HepG2 (cell line): ENCODE results near the gene RASSF8. TPM values are rescaled to one million over a fixed set of nuclear protein-coding genes. Genes with fewer than 3 reads are reported as not detected.

Experiments used
- ATAC-seq: fragments of 200-7000 bp; cut with Tn5 transposase; 3 replicates; pipeline ENCODE4 v1.9.1; 2020; ENCODE audit warnings: mild to moderate bottlenecking, moderate library complexity
- BruUV-seq: library from RNA; stranded (reverse); fragments of 400-500 nt; replicated peaks from 2 replicates; lab custom pipeline; 2021; lab: Mats Ljungman, UMichigan
- CTCF ChIA-PET: fragments of 300-600 bp; formaldehyde crosslinking; extraction: SDS; loops from one replicate; lab custom pipeline; 2021; ENCODE audit warnings: low total read pairs, inconsistent platforms, low intra/inter-chr PET ratio; lab: Yijun Ruan, JAX
- POLR2A ChIA-PET: fragments of 350-600 bp; sonication (Branson Sonifier 250); formaldehyde crosslinking; loops from one replicate; lab custom pipeline; 2020; ENCODE audit warnings: antibody characterized with exemption, inconsistent platforms; lab: Yijun Ruan, JAX
- DNase-seq: peaks from one replicate; pipeline ENCODE4 v3.0.0-alpha.2; 2015; ENCODE audit warnings: low spot score
- FAIRE-seq: peaks from 3 replicates; lab custom pipeline; 2011; peaks lifted over from hg19 to GRCh38; lab: Jason Lieb, UNC
- H2AFZ ChIP-seq: one replicate; pipeline ENCODE4 v1.6.1; 2011; ENCODE audit warnings: low read length, inconsistent platforms
- H3K27ac ChIP-seq: fragments of 300-600 bp; 3 replicates; pipeline ENCODE4 v1.8.0; 2011; ENCODE audit warnings: mixed run types, mild to moderate bottlenecking, mixed read lengths, low read length, inconsistent platforms; ENCODE audit not compliant: insufficient read depth; ENCODE audit errors: extremely low read length
- H3K27me3 ChIP-seq, 2 experiments: fragments of 200-600 bp in 1 of 2; 2 replicates in 1 of 2; 3 replicates in 1 of 2; pipeline versions ENCODE4 v1.6.0 to v1.8.0; 2011; ENCODE audit warnings: low read length in 2 of 2, mild to moderate bottlenecking in 2 of 2, moderate library complexity in 2 of 2, inconsistent platforms in 1 of 2; ENCODE audit not compliant: insufficient read depth in 2 of 2, control insufficient read depth in 1 of 2
- H3K36me3 ChIP-seq, 2 experiments: fragments of 200-600 bp in 1 of 2; replicated peaks in 1 of 2; 2 replicates in 1 of 2; 3 replicates in 1 of 2; pipeline versions ENCODE4 v1.5.1 to v1.8.0; 2011; ENCODE audit warnings: low read length in 2 of 2, inconsistent platforms in 1 of 2; ENCODE audit not compliant: insufficient read depth in 2 of 2, control insufficient read depth in 1 of 2
- H3K4me1 ChIP-seq: 2 replicates; pipeline ENCODE4 v1.5.1; 2012; ENCODE audit warnings: low read length, inconsistent platforms; ENCODE audit not compliant: insufficient read depth
- H3K4me2 ChIP-seq: 2 replicates; pipeline ENCODE4 v1.6.0; 2011; ENCODE audit warnings: low read depth, low read length, inconsistent platforms
- H3K4me3 ChIP-seq, 3 experiments: fragments of 200-600 bp in 1 of 3; sonication (generic), shearing (Covaris generic) in 1 of 3; replicated peaks in 1 of 3; 2 replicates each; pipeline ENCODE4 v1.5.1; 2011 to 2016; ENCODE audit warnings: low read length in 3 of 3, inconsistent platforms in 2 of 3, low read depth in 2 of 3, mild to moderate bottlenecking in 2 of 3, control low read depth in 1 of 3, mixed read lengths in 1 of 3; ENCODE audit not compliant: insufficient read depth in 1 of 3
- H3K79me2 ChIP-seq: one replicate; pipeline ENCODE4 v1.6.1; 2011; ENCODE audit warnings: low read length, inconsistent platforms; ENCODE audit not compliant: insufficient read depth
- H3K9ac ChIP-seq: 2 replicates; pipeline ENCODE4 v1.6.0; 2011; ENCODE audit warnings: mild to moderate bottlenecking, low read depth, low read length, inconsistent platforms; ENCODE audit not compliant: insufficient read depth
- H3K9me3 ChIP-seq: 2 replicates; pipeline ENCODE4 v1.5.1; 2012; ENCODE audit warnings: mild to moderate bottlenecking, low read length
- H4K20me1 ChIP-seq: 2 replicates; pipeline ENCODE4 v1.6.0; 2011; ENCODE audit warnings: inconsistent platforms, mild to moderate bottlenecking, low read length, moderate library complexity; ENCODE audit not compliant: insufficient read depth
- ARID4A ChIP-seq: sonication (generic); formaldehyde crosslinking; IDR thresholded peaks from 2 replicates; pipeline ENCODE4 v1.5.0; 2020; ENCODE audit warnings: mild to moderate bottlenecking, missing genetic modification reagents, borderline replicate concordance
- EHMT2 ChIP-seq: fragments of 200-600 bp; sonication (generic); IDR thresholded peaks from 2 replicates; pipeline ENCODE4 v1.7.0; 2017; ENCODE audit warnings: antibody characterized with exemption, low read depth, low read length, borderline replicate concordance
- EP300 ChIP-seq, 3 experiments: sonication (generic) in 1 of 3; formaldehyde crosslinking in 1 of 3; IDR thresholded peaks; 2 replicates each; pipeline versions ENCODE4 v1.5.1 to v1.6.1; 2011 to 2020; ENCODE audit warnings: low read depth in 2 of 3, low read length in 2 of 3, borderline replicate concordance in 1 of 3, improper control_type of control experiment in 1 of 3, mild to moderate bottlenecking in 1 of 3, missing genetic modification reagents in 1 of 3, moderate library complexity in 1 of 3
- GRHL1 ChIP-seq: sonication (generic); formaldehyde crosslinking; conservative IDR thresholded peaks from 2 replicates; pipeline ENCODE4 v1.8.0; 2022; ENCODE audit warnings: missing genetic modification reagents
- HOXD1 ChIP-seq: sonication (generic); formaldehyde crosslinking; IDR thresholded peaks from 2 replicates; pipeline ENCODE4 v1.5.0; 2020; ENCODE audit warnings: missing genetic modification reagents
- KDM1A ChIP-seq: IDR thresholded peaks from 2 replicates; pipeline ENCODE4 v1.6.1; 2016; ENCODE audit warnings: missing compliant biosample characterization
- MED13 ChIP-seq: sonication (generic); formaldehyde crosslinking; IDR thresholded peaks from 2 replicates; pipeline ENCODE4 v1.5.0; 2020; ENCODE audit warnings: missing genetic modification reagents
- MIER2 ChIP-seq: IDR thresholded peaks from 2 replicates; pipeline ENCODE4 v1.6.1; 2016; ENCODE audit warnings: missing biosample characterization, missing genetic modification reagents
- NRL ChIP-seq: sonication (generic); formaldehyde crosslinking; IDR thresholded peaks from 2 replicates; pipeline ENCODE4 v1.5.0; 2020; ENCODE audit warnings: missing genetic modification reagents, mild to moderate bottlenecking, moderate library complexity, borderline replicate concordance
- PLSCR1 ChIP-seq: sonication (generic); formaldehyde crosslinking; IDR thresholded peaks from 2 replicates; pipeline ENCODE4 v1.5.0; 2020; ENCODE audit warnings: missing genetic modification reagents, mild to moderate bottlenecking, borderline replicate concordance
- REPIN1 ChIP-seq: sonication (generic); formaldehyde crosslinking; IDR thresholded peaks from 2 replicates; pipeline ENCODE4 v1.8.0; 2022; ENCODE audit warnings: missing genetic modification reagents, low read depth, mild to moderate bottlenecking, borderline replicate concordance
- SAP130 ChIP-seq: IDR thresholded peaks from 2 replicates; pipeline ENCODE4 v1.6.1; 2016; ENCODE audit warnings: low read depth
- SMARCE1 ChIP-seq: fragments of 450-650 bp; IDR thresholded peaks from 2 replicates; pipeline ENCODE4 v1.6.1; 2017; ENCODE audit warnings: borderline replicate concordance
- SRSF4 ChIP-seq: fragments of 200-400 bp; formaldehyde crosslinking; IDR thresholded peaks from one replicate; pipeline ENCODE4 v1.6.1; 2018; ENCODE audit warnings: mild to moderate bottlenecking, low read depth, low read length, moderate library complexity; ENCODE audit not compliant: poor library complexity, severe bottlenecking
- SRY ChIP-seq: sonication (generic); formaldehyde crosslinking; IDR thresholded peaks from 2 replicates; pipeline ENCODE4 v1.8.0; 2022; ENCODE audit warnings: mild to moderate bottlenecking, missing genetic modification reagents
- ZNF136 ChIP-seq: sonication (generic); formaldehyde crosslinking; IDR thresholded peaks from 2 replicates; pipeline ENCODE4 v1.8.1; 2022; ENCODE audit warnings: low read depth, mild to moderate bottlenecking, moderate library complexity, missing genetic modification reagents
- ZNF333 ChIP-seq: sonication (generic); formaldehyde crosslinking; IDR thresholded peaks from 2 replicates; pipeline ENCODE4 v1.4.0; 2020; ENCODE audit warnings: mild to moderate bottlenecking, missing genetic modification reagents, borderline replicate concordance
- ZNF350 ChIP-seq: sonication (generic); formaldehyde crosslinking; IDR thresholded peaks from 2 replicates; pipeline ENCODE4 v1.4.0; 2020; ENCODE audit warnings: mild to moderate bottlenecking, low read depth, missing genetic modification reagents, borderline replicate concordance
- ZNF543 ChIP-seq: sonication (generic); formaldehyde crosslinking; IDR thresholded peaks from 2 replicates; pipeline ENCODE4 v1.4.0; 2020; ENCODE audit warnings: mild to moderate bottlenecking, missing genetic modification reagents
- ZSCAN30 ChIP-seq: sonication (generic); formaldehyde crosslinking; IDR thresholded peaks from 2 replicates; pipeline ENCODE4 v1.5.0; 2020; ENCODE audit warnings: mild to moderate bottlenecking, missing genetic modification reagents
- WGBS: methylation state at CpG from one replicate; pipeline ENCODE4 v1.1.6; 2017; ENCODE audit warnings: low lambda C conversion rate; 5-methylcytosine and 5-hydroxymethylcytosine counted together
- in situ Hi-C: cut with HindIII; loops from 2 replicates; pipeline ENCODE4 v1.10.0; 2017; ENCODE audit warnings: low pct_unique_long_range_greater_than_20kb; ENCODE audit not compliant: extremely low pct_ligation_motif_present
- intact Hi-C: fragments of 100-400 bp; cut with micrococcal nuclease; formaldehyde crosslinking; loops from one replicate; pipeline ENCODE4 v1.10.0; 2022; ENCODE audit not compliant: unreplicated experiment
- polyA plus RNA-seq, 8 experiments: library from polyadenylated mRNA; depleted of rRNA in 3 of 8; stranded (reverse) in 7 of 8; unstranded in 1 of 8; fragments of >200 nt; fragmentation: Illumina TruSeq in 4 of 8; extraction: Trizol in 4 of 8; gene quantifications; 2 replicates each; pipeline versions ENCODE4 v1.2.1 to v1.2.3, GENCODE V29; 2011 to 2016; ENCODE audit warnings: low read depth in 4 of 8, missing spikeins in 1 of 8, mixed read lengths in 1 of 8; ENCODE audit not compliant: insufficient read depth in 1 of 8
- total RNA-seq, 5 experiments: library from RNA; depleted of rRNA; stranded (reverse); fragments of >200 nt; fragmentation: Illumina TruSeq; extraction: Trizol; gene quantifications; 2 replicates each; pipeline ENCODE4 v1.2.3, GENCODE V29; 2016; ENCODE audit warnings: low read depth in 1 of 5

The RASSF8 gene
- total and polyA plus RNA-seq, 2 of the 13 experiments (the other 11 are each of a cell fraction or from before 2014, with no cell fraction given) = 0.82 to 9.2 TPM

GRCh38 chr12:25914551-25914950 lies 43.9 kb upstream of the RASSF8 start:
- no peaks in the 10 kb centered on the region for H3K9me3 ChIP-seq
- H3K27ac ChIP-seq = no peak overlapping the region
- no peak overlapping the region for H2AFZ ChIP-seq
- DNase-seq (no peak), FAIRE-seq (no peak), ATAC-seq (no peak)
- H3K4me2 ChIP-seq = no peak overlapping the region
- intact Hi-C loops = no loop called here
- TF ChIP-seq ZNF350 (no peak), MIER2 (CRISPR knock-in tag) (no peak), HOXD1 (no peak), GRHL1 (CRISPR knock-in tag) (no peak), EHMT2 (no peak), ZSCAN30 (CRISPR knock-in tag) (no peak), SRY (CRISPR knock-in tag) (no peak), SRSF4 (no peak), ZNF136 (CRISPR knock-in tag) (no peak), KDM1A (CRISPR knock-in tag) (no peak), EP300 (IDR thresholded peaks at IDR 0.05; ENCODE audit: low read depth in 2 of 2, low read length in 2 of 2) (no peak), EP300 (CRISPR knock-in tag; IDR thresholded peaks at IDR 0.05; ENCODE audit: borderline replicate concordance) (no peak), SMARCE1 (no peak), ARID4A (CRISPR knock-in tag) (no peak), REPIN1 (CRISPR knock-in tag) (no peak), PLSCR1 (no peak), ZNF543 (CRISPR knock-in tag) (no peak), MED13 (CRISPR knock-in tag) (no peak), NRL (CRISPR knock-in tag) (no peak), ZNF333 (CRISPR knock-in tag) (no peak), SAP130 (CRISPR knock-in tag) (no peak)
- H3K4me1 ChIP-seq = no peaks in the 10 kb centered on the region
- H3K79me2 ChIP-seq = no peaks in the 10 kb centered on the region
- H3K27me3 ChIP-seq = no peaks in the 10 kb centered on the region
- no peaks in the 10 kb centered on the region for H4K20me1 ChIP-seq
- H3K9ac ChIP-seq = no peak overlapping the region
- no peaks in the 10 kb centered on the region for H3K36me3 ChIP-seq
- WGBS = 0% methylated on average over 2 of the region's 2 CpGs
- no TSS peak for BruUV-seq
- H3K4me3 ChIP-seq = no peak overlapping the region
- ChIA-PET CTCF (no interaction called here), POLR2A (no interaction called here)
- in situ Hi-C loops = no loop called here
